Activated naive CD4-positive, alpha-beta T cell treated with anti-CD3 and anti-CD28 coated beads for 36 hours (primary cell): Measurements from ENCODE around the gene YJEFN3. TPM values are rescaled to one million over a fixed set of nuclear protein-coding genes. Genes with fewer than 3 reads are reported as not detected.

Source experiments
- CTCF ChIA-PET: fragments of 350-600 bp; sonication (Branson Sonifier 250); formaldehyde crosslinking; loops from one replicate; lab custom pipeline; 2021; ENCODE audit warnings: antibody characterized with exemption; lab: Charles Lee
- DNase-seq: peaks from one replicate; pipeline ENCODE4 v3.0.0-alpha.2; 2020
- H3K27ac Mint-ChIP-seq: one replicate; pipeline ENCODE4 v1.8.0; 2021; ENCODE audit warnings: mild to moderate bottlenecking, mixed read lengths
- H3K27me3 Mint-ChIP-seq: one replicate; pipeline ENCODE4 v1.8.0; 2021; ENCODE audit warnings: low read depth, mixed read lengths
- H3K36me3 Mint-ChIP-seq: one replicate; pipeline ENCODE4 v1.8.0; 2021; ENCODE audit warnings: low read depth, mixed read lengths
- H3K4me1 Mint-ChIP-seq: one replicate; pipeline ENCODE4 v1.8.0; 2021; ENCODE audit warnings: low read depth, mixed read lengths
- H3K4me3 Mint-ChIP-seq: one replicate; pipeline ENCODE4 v1.8.0; 2021; ENCODE audit warnings: mild to moderate bottlenecking, moderate library complexity, mixed read lengths
- H3K9me3 Mint-ChIP-seq: one replicate; pipeline ENCODE4 v1.8.0; 2021; ENCODE audit warnings: mixed read lengths
- intact Hi-C: fragments of 100-400 bp; cut with micrococcal nuclease; formaldehyde crosslinking; loops from one replicate; pipeline ENCODE4 v1.15.1; 2023
- total RNA-seq, 2 experiments: library from RNA; stranded (reverse); gene quantifications; one replicate each; pipeline ENCODE4 v1.2.3, GENCODE V29; 2021

YJEFN3 gene
- 1 to 10 TPM; 6.5 to 7.2 TPM for total RNA-seq

- Mint-ChIP-seq H3K27me3 (no peaks in the 10 kb centered on the region), H3K27ac (peak within 1 kb of the TSS; percentile 30), H3K36me3 (peaks cover 5% of the 10 kb centered on the region), H3K4me3 (no peak within 1 kb of the TSS), H3K4me1 (peaks cover 8% of the 10 kb centered on the region), H3K9me3 (no peaks in the 10 kb centered on the region)
- intact Hi-C loops, result no loop called here
- CTCF ChIA-PET, result interaction anchor here (0.6 to 5.9 kb wide), 3 partner anchors 99 to 139 kb away, joined by 3 to 46 read pairs (median 4); partner anchors contain the start of gene GMIP
- DNase-seq, result no peak
Observed at GRCh38 chr19:19528721-19529490, at the start of gene YJEFN3. TSS of gene YJEFN3 (plus strand) at chr19:19528911. CDS start at chr19:19528933, 22 bp downstream.

GRCh38 chr19:19480688-19481087, 48.0 kb upstream of the YJEFN3 start:
- Mint-ChIP-seq H3K9me3 (no peaks in the 10 kb centered on the region), H3K4me1 (peaks cover 63% of the 10 kb centered on the region), H3K36me3 (peaks cover 11% of the 10 kb centered on the region), H3K27ac (peak overlapping the region; percentile 13), H3K27me3 (no peaks in the 10 kb centered on the region), H3K4me3 (no peak overlapping the region)
- CTCF ChIA-PET, result interaction anchor here (0.6 to 1.6 kb wide), 5 partner anchors 9 to 112 kb away, joined by 4 to 5 read pairs (median 4); no protein-coding TSS in a partner anchor
- intact Hi-C loops, result no loop called here
- peak; percentile 65 for DNase-seq

- Mint-ChIP-seq H3K4me3 (no peak overlapping the region), H3K4me1 (peaks cover 60% of the 10 kb centered on the region), H3K27me3 (no peaks in the 10 kb centered on the region), H3K9me3 (no peaks in the 10 kb centered on the region), H3K36me3 (peaks cover 12% of the 10 kb centered on the region), H3K27ac (no peak overlapping the region)
- DNase-seq, result no peak
- intact Hi-C loops, result no loop called here
- CTCF ChIA-PET, result interaction anchor here (1.3 kb wide), 1 partner anchor 116 kb away, joined by 3 read pairs; no protein-coding TSS in a partner anchor
Observed at GRCh38 chr19:19482809-19483596, 45.7 kb upstream of the YJEFN3 start.

GRCh38 chr19:19485161-19485997, 43.3 kb upstream of the YJEFN3 start:
- DNase-seq, result no peak
- Mint-ChIP-seq H3K9me3 (no peaks in the 10 kb centered on the region), H3K4me1 (peaks cover 71% of the 10 kb centered on the region), H3K36me3 (peaks cover 8% of the 10 kb centered on the region), H3K4me3 (no peak overlapping the region), H3K27ac (peak overlapping the region; percentile 57), H3K27me3 (no peaks in the 10 kb centered on the region)
- intact Hi-C loops, result no loop called here
- CTCF ChIA-PET, result no interaction called here

GRCh38 chr19:19485998-19486290, 42.8 kb upstream of the YJEFN3 start:
- intact Hi-C loops, result no loop called here
- H3K27ac Mint-ChIP-seq, result peak overlapping the region; percentile 57
- CTCF ChIA-PET, result no interaction called here
- peaks cover 8% of the 10 kb centered on the region for H3K36me3 Mint-ChIP-seq
- no peak overlapping the region for H3K4me3 Mint-ChIP-seq
- no peak for DNase-seq
- H3K27me3 Mint-ChIP-seq, result no peaks in the 10 kb centered on the region
- no peaks in the 10 kb centered on the region for H3K9me3 Mint-ChIP-seq
- peaks cover 70% of the 10 kb centered on the region for H3K4me1 Mint-ChIP-seq

- intact Hi-C loops, result no loop called here
- H3K4me1 Mint-ChIP-seq, result peaks cover 66% of the 10 kb centered on the region
- no peaks in the 10 kb centered on the region for H3K9me3 Mint-ChIP-seq
- CTCF ChIA-PET, result no interaction called here
- peaks cover 7% of the 10 kb centered on the region for H3K36me3 Mint-ChIP-seq
- H3K27ac Mint-ChIP-seq, result peak overlapping the region; percentile 70
- no peak for DNase-seq
- H3K27me3 Mint-ChIP-seq, result no peaks in the 10 kb centered on the region
- no peak overlapping the region for H3K4me3 Mint-ChIP-seq
Observed at GRCh38 chr19:19486343-19487076, 42.2 kb upstream of the YJEFN3 start.

- Mint-ChIP-seq H3K4me1 (peaks cover 62% of the 10 kb centered on the region), H3K27ac (peak overlapping the region; percentile 96)
- intact Hi-C loops, result no loop called here
Observed at GRCh38 chr19:19487077-19487949, 41.4 kb upstream of the YJEFN3 start.

GRCh38 chr19:19487950-19488874, 40.5 kb upstream of the YJEFN3 start:
- intact Hi-C loops, result no loop called here
- CTCF ChIA-PET, result interaction anchor here (0.6 to 6.6 kb wide), 8 partner anchors 12 to 123 kb away, joined by 3 to 162 read pairs (median 4); partner anchors contain the start of gene GATAD2A
- Mint-ChIP-seq H3K27ac (peak overlapping the region; percentile 96), H3K4me3 (peak overlapping the region; percentile 46), H3K27me3 (no peaks in the 10 kb centered on the region), H3K36me3 (peaks cover 5% of the 10 kb centered on the region), H3K9me3 (no peaks in the 10 kb centered on the region), H3K4me1 (peaks cover 57% of the 10 kb centered on the region)
- DNase-seq, result no peak

More at GRCh38 chr19:19487077-19487949, 41.4 kb upstream of the YJEFN3 start:
- no peaks in the 10 kb centered on the region for H3K9me3 Mint-ChIP-seq
- CTCF ChIA-PET, result interaction anchor here (6.6 kb wide), 1 partner anchor 122 kb away, joined by 162 read pairs; no protein-coding TSS in a partner anchor
- no peaks in the 10 kb centered on the region for H3K27me3 Mint-ChIP-seq
- no peak overlapping the region for H3K4me3 Mint-ChIP-seq
- DNase-seq, result no peak
- peaks cover 6% of the 10 kb centered on the region for H3K36me3 Mint-ChIP-seq

- DNase-seq, result peak; percentile 97
- Mint-ChIP-seq H3K4me3 (peak overlapping the region; percentile 46), H3K27me3 (no peaks in the 10 kb centered on the region), H3K9me3 (no peaks in the 10 kb centered on the region), H3K36me3 (peaks cover 4% of the 10 kb centered on the region), H3K4me1 (peaks cover 53% of the 10 kb centered on the region), H3K27ac (peak overlapping the region; percentile 96)
- intact Hi-C loops, result loop anchor here (1.0 kb wide), 7 partner anchors 27 to 426 kb away; partner anchors contain the start of genes BORCS8, GATAD2A, MAU2 and NDUFA13
- CTCF ChIA-PET, result interaction anchor here (0.8 to 6.6 kb wide), 15 partner anchors 9 to 124 kb away, joined by 3 to 162 read pairs (median 6); partner anchors contain the start of gene GATAD2A
Observed at GRCh38 chr19:19488875-19489690, 39.6 kb upstream of the YJEFN3 start.
